Measurements from ENCODE around the gene DUSP18.

DNA sequence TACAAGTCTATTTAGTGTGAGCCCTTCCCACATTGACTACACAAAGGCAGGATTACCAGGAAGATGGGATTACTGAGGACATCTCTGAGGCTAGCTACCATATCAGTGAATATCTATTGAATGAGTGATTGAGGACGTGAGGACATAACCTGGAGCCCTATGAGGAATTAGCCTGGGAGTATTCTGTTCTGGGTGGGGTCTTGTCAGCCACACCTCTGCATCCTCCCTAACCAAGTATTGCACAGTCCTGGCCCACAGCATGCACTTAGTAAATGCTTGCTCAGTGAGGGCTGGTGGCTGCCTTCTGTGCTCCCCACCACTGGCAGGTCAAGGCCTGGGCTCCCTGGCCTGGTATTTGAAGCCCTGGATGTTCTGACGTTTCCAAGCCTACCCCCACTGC lies 14.8 kb downstream of the DUSP18 start:
- no peak for TF ChIP-seq SAFB2 (IDR thresholded peaks at IDR 0.05; ENCODE audit: borderline replicate concordance, low read depth, low read length, severe bottlenecking)
- TF ChIP-seq, protein P1, sequence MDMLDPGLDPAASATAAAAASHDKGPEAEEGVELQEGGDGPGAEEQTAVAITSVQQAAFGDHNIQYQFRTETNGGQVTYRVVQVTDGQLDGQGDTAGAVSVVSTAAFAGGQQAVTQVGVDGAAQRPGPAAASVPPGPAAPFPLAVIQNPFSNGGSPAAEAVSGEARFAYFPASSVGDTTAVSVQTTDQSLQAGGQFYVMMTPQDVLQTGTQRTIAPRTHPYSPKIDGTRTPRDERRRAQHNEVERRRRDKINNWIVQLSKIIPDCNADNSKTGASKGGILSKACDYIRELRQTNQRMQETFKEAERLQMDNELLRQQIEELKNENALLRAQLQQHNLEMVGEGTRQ (CRISPR knock-in tag; IDR thresholded peaks at IDR 0.05) = no peak
- TF ChIP-seq, protein P2, sequence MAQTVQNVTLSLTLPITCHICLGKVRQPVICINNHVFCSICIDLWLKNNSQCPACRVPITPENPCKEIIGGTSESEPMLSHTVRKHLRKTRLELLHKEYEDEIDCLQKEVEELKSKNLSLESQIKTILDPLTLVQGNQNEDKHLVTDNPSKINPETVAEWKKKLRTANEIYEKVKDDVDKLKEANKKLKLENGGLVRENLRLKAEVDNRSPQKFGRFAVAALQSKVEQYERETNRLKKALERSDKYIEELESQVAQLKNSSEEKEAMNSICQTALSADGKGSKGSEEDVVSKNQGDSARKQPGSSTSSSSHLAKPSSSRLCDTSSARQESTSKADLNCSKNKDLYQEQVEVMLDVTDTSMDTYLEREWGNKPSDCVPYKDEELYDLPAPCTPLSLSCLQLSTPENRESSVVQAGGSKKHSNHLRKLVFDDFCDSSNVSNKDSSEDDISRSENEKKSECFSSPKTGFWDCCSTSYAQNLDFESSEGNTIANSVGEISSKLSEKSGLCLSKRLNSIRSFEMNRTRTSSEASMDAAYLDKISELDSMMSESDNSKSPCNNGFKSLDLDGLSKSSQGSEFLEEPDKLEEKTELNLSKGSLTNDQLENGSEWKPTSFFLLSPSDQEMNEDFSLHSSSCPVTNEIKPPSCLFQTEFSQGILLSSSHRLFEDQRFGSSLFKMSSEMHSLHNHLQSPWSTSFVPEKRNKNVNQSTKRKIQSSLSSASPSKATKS (CRISPR knock-in tag; IDR thresholded peaks at IDR 0.05) = no peak
- TF ChIP-seq, protein P3, sequence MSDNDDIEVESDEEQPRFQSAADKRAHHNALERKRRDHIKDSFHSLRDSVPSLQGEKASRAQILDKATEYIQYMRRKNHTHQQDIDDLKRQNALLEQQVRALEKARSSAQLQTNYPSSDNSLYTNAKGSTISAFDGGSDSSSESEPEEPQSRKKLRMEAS (CRISPR knock-in tag; IDR thresholded peaks at IDR 0.05) = no peak

Data from K562 (cell line).